Astrocyte of the hippocampus (primary cell): Measurements from ENCODE around the gene MAST4.

Experiments
- DNase-seq: peaks from one replicate; pipeline ENCODE4 v3.0.0; 2011; ENCODE audit warnings: low read depth, low spot score

MAST4 gene

DNA sequence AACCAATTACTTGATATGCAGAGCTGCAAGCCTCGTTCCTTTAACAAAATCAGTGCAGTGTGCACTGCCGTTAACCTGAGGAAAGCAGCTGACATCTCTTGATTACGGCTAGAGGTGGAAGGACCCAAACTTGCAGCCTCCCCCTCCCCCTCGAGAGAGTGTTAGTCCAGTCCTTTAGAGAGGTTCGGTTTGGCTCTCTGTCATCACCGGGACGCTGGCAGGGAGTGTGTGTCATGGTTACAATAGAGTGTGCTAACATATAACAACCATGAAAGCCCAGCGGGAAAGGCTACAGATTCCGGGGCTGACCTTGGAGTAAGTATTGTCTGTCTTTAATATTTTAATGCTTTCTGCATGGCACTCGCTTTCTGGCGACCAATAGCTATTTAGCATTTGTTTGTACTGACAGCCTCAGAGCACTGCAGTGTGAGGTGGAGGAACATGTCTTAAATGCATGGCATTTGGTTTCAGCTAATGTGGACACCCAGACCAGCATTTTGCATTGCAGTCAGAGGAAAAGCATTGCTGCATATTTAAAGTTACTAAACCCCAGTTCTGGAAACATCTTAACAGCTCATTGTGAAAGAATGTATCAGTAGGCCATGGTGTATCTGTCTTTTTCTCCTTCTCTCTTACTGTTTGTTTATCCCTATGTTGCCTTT lies 362.9 kb downstream of the MAST4 start:
- peak; percentile 82 for DNase-seq

DNA sequence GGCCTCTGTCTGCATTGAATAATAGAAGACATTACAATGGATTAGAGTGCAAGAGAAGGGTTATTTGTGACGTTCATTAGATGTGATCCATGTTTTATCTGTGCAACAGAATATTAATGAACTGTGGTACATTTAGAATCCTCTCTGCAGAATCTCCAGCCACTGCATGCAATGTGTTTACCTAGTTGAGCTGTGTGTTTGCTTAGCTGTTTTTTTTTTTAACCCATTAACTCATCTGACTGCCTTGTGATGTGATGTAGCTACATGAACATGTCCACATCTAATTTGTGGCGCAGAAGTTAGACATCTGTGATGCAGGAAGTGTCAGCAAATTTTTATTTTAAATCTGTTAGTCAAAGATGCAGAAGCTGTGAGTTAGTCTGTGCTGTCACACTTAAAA lies 363.5 kb downstream of the MAST4 start:
- DNase-seq, result no peak

DNA sequence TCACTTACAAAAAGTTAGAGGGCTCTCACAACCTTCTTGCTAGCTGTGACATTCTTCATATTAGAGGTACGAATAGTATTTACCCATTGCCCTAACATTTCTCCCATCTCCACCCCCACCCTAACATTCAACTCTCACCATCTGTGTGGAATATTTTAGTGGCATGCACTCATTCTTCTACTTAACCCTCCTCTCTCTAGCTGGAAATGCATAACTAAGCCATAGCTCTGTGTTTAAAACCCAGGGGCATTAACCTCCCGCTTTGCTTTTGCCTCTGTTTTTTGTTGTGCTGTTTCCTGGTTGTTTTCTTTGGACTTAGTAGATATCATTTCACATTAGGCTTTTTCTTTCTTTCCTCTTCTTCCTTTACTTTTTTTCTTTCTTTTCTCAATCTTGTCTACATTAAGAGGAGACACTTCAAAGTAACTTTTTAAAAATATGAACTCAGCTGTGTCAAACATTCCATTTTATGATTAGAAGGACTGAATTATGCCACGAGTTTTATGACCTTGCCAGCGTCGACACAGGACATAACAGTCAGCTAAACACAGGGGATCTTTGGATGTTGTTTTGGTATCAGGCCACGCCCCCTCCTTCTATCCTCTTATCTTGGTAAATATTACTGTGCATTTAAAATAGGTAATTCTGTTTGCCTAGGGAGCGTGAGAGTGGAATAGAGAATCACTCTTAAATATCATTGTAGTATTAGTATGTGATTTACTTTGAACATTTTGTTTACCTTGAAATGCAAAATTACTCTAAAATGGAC lies 364.4 kb downstream of the MAST4 start:
- DNase-seq, result peak; percentile 52

DNA sequence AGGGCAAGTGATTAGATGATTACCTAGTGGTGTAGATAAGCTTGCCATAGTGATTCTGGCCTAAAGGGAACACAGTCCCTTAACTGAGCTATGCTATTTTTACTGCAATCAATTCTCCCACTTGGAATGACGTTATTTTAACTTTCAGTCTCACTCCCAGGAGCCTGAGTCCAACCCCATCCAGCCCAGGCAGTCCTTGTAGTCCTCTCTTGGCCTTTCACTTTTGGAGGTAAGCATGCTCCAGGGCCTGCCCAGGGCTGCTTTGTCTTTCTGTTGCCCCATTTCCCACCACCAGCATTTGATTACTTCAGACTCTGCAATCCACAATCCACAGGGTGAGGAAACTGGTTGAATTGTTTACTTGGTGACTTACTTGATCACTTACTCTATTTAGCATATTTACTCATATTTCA lies 367.4 kb downstream of the MAST4 start:
- DNase-seq, result no peak

DNA sequence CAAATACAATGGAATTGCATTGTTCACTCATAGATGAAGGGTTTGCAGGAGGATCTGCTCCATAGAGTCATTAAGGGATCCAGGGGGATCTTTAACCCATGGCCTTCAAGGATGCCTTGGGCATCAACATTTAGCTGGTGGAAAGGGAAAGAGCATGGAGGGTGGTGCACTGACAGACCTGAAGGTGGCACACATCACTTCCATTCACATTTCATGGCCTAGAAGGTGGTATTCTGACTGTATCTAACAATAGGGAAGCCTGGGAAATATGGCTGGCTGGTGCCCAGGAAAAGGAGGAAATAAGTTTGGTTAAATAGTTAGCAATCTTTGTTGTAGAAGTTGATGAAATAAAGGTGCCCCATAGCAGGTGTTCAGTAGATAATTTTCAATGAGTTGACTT lies 370.2 kb downstream of the MAST4 start:
- no peak for DNase-seq

DNA sequence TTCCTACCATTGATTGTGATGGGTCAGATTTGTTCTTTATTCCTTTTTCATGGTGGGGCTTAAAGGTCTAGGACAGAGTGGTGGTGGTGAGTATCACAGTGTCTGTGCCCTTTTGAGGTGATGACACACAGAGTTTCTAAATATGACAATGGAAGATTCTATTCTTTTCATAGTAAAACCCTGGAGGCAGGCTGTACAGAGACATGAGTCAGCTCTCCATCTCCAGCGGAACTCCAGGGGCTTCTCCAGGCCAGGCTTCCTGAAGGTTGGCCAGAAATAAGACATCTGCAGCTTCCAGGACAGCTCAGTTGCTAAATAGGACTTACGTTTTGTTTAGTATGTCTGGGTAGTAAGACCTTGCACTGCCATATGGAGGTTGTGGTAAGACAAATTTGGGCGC lies 370.9 kb downstream of the MAST4 start:
- DNase-seq, result no peak

DNA sequence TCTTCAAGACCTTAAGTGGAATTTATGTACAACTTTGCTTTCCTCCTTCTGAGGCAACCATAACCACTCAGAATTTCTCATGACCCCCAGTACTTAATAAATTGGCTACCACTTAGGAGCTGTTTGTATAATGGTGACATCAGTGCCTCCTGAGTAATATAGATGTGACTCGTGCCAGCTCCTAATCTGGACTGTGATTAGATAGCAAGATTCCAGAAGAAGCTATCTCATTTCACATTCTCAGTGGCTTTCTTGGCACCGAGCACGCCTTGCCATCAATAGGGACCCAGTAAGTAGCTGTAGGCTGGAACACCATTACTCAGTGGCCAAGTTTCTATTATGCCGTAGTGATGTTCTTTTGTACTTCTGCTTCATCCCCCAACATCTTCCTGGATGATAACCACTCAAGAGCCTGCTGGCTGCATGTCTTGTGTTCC lies 371.7 kb downstream of the MAST4 start:
- no peak for DNase-seq

DNA sequence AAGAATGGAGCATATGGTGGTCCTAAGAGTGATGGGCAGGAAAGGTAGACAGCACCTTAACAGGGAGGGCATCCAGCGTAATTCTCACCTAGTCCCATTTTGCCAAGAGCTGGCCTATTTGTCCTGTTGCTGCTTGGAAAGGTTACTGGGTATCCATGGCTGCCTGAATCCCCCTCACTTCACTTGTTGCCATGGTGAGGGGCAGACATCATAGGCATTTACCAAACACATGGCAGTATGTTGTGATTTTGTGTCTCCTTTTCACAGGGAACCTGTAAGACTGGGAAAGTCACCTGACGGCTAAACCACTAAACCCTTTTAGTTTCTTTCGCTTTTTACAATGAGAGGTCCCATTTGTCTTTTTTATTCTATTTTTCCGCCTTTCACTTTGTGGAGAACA lies 373.3 kb downstream of the MAST4 start:
- no peak for DNase-seq

DNA sequence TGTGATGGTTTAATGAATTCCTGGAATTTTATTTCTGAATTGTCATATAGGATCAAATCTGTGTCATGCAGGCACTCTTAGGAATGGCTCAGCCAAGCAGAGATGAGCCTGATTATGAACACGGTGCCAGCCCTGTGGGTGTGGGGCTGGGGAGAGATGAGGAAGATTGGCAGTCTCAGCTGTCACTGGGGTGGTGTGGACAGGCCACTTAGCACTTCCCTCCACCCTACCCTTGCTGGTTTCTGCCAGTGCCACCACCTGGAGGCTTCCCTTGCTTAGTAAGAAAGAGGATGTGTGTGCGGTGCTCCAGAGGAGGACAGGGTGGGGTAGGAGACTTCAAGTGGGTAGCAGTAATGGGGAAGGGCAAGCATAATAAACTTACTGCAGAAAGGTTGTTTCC lies 373.8 kb downstream of the MAST4 start:
- DNase-seq, result no peak

DNA sequence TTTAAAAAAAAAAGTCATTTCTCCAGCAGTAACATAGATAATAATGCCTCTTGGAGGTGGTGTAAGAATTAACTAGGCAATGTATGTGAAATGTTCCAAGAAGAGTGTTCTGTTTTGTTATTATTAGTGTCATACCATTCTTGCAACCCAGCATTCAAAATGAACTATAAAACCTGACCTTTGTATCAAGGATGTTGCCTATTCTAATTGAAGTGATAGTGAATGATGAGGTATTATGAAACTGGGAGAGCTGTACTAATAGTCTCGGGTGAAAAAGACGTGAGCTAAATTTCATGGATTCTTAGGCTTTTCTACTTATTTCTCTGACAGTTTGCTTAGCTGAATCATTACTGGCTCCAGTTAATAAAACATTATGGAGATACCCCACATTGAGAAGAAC lies 375.8 kb downstream of the MAST4 start:
- DNase-seq, result no peak

DNA sequence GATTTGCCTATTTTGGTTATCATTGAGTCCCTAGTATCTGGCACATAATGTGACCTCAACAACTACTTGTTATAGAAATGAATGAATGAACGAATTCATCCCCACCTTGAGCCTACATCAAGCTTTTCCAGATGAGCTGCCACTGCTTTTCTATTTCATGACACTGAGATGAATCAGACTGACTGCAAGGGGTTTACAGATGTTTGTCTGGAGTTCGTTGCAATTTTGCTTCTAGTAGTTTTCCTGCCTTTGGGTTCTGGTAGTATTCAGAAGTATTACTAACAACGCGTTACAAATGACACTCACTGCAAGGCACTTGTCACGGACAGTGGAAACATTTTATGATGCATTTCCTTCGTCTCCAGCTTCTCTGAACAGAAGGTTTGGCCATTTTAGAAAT lies 378.1 kb downstream of the MAST4 start:
- no peak for DNase-seq

DNA sequence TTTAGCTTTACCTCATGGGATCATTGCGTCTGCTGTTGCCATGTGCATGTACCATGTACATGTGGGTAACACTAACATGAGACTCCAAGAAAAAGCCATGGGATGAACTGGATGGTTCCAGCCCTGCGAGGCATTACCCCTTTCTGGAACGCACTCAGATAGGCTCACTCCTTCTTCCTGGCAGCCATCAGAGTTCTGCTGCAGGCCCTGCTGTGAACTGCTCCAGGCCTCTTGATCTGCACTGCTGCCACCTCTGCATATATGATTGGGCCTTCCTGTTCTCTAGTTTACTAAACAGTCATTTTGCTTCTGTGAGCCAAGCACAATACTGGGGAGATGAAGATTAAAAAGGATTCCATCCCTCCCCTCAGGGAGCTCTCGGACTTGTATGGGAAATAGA lies 379.9 kb downstream of the MAST4 start:
- no peak for DNase-seq

DNA sequence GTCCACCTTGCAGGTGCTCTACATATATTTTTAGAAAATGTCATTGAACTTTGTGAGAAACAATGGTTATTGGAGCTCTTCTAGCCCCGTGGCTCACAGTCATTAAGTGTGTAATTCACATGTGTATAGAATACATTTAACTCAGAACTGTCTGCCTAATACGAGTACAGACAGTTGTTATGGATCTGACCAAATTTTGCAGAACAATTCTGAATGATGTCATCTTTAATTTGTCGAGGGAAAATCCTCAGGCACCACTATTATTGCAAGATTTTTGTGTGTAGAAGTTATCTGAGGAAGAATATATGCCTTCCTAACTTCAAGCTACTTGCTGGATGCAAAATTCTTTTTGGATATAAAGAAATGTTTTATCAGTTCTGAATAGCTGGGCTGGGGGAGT lies 383.5 kb downstream of the MAST4 start:
- no peak for DNase-seq

DNA sequence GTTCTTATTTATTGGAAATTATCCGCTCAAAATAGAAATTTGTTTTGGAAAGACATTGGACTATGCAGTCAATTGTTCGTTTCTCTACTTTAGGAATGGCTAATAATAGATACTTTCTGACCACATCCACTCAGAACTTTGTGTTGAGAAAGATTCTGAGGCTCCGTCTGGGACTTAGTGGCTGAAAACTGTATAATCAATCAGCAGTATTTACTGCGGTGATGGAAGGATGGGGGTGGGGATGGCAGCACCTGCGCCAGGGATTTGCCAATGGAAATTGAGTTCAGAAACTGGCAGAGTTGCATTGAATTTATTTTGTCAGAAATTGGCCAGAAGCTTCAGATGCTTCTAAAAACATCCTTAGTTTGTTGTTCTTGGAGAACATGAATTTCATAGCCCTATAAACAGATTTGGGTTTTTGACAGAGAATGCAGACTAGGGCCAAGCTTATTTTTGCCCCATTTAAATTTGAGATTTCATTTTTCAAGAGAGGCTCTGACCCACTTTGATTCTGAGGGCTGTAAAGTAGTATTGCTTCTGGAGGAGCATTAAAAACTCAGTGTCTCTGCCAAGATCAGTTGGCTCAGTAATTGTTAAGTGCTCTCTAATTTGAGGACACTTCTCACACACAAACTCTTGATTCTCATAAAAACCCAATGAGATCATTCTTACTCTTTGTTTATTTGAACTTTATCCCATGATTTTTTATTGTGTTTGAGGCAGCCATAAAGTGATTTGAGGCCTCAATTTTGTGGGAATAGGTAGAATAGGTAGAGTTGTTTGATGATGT lies 385.3 kb downstream of the MAST4 start:
- no peak for DNase-seq

DNA sequence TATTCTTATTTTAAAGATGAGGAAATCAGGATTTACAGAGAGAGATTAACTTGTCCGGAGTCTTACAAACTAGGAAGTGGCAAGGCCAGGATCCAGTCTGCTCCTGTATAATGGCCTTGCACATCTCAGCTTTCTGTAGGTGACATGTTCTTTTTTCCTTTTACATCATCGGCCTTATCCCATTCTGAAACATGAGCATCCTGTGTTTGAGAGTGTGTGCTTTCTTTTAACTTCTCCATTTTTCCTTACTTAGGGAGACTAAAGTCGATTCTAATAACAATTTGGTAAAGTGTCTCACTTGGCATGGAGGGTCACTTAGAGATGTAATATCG lies 385.8 kb downstream of the MAST4 start:
- DNase-seq, result no peak

DNA sequence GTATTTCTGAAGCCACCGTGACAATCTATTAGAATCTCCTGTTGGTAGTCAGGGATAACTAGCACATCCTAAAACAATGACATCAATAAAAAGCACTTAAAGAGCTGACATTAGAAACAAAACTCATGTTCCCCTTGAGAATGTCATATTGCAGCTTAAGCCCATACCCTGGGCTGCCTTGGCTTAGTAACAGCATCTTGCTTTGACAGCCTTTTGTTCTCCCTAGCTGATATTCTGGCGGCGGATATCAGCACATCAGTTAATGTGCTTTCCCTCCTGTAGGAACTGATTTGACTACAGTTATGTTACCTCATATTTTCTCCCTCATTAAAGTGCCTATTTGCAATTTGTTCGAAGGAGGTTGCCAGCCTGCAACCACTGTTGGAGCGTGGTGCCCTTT lies 386.3 kb downstream of the MAST4 start:
- DNase-seq, result no peak

DNA sequence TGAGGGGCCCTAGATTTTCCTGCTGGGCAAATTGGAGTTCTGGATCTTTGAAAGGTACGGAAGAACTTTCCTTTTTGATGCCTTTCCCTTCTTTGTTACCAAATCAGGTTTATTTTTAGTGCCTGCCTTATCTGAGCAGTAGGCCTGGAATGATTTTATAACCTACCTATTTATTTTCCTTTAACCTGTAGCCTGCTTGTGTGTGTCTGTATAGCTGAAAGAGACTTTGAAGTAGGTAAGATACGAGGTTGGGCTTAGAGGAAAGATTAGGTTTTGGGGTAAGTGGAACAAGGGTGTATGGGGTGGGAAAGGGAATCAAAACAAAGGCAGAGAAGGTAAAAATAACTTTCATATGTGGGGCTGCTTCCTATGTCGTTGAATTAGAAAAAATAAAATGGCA lies 389.2 kb downstream of the MAST4 start:
- DNase-seq, result no peak

DNA sequence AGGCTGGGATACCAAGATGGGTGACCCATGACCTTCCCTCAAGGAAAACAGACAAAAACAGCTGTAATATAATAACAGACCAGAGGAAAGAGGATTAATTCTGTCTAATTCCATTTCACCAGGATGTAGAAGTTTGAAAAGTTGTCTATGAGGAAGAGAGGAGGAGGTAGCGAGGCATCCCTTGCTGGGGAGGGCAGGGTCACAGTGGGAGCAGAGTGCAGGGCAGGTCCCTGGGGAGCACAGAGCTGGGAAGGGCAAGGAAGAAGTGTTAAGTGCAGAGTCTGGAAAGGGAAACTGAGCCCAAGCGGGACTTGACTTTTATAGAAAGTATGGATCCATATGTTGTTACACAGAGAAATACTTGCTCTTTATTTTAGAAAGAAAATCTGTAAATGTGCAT lies 389.8 kb downstream of the MAST4 start:
- no peak for DNase-seq

DNA sequence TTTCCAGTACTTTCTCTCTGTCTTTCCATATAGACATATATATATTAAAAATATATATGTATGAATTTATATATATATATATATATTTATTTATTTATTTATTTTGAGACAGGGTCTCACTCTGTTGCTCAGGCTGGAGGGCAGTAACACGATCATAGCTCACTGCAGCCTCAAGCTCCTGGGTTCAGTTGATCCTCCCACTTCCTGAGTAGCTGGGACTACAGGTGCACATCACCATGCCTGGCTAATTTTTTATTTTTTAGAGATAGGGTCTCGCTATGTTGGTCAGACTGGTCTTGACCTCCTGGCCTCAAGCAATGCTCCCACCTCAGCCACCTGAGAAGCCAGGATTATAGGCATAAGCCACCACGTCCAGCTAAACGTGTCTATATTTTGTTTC lies 390.3 kb downstream of the MAST4 start:
- no peak for DNase-seq

DNA sequence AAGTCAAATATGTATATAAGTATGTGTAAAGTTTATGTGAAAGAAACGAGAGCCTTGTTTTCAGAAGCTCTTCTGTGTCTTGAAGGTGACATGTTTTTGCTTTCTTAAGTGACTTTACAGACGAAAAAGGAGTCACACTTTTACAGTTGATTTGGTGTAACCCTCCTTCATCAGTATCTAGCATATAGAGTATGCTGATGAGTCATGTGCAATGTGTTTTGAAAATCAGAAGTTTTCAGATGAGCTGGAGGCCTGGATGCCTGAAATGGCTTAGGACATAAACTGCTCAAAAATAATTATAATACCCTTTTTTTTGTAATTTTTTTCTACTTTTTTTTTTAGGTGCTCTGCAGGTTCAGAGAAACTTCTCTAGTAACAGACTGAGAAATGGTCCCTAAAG lies 390.9 kb downstream of the MAST4 start:
- peak; percentile 29 for DNase-seq

DNA sequence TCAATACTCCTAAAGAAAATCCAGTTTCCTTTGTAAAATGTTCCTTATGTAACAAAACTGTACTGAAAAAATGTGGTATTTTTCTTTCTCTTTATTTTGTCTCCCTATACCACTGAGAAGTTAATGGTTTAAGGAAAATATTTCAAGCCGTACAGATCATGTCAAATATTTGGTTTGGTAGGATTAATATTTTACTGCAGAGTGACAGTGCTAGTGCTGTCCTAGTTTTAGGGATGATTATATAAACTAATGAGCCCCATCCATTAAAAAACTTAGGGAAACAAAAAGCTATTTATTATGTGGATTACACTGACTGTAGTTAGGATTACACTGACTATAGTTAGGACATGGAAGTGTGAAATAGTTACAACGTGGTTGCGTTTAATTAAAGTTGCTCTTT lies 391.3 kb downstream of the MAST4 start:
- DNase-seq, result no peak

DNA sequence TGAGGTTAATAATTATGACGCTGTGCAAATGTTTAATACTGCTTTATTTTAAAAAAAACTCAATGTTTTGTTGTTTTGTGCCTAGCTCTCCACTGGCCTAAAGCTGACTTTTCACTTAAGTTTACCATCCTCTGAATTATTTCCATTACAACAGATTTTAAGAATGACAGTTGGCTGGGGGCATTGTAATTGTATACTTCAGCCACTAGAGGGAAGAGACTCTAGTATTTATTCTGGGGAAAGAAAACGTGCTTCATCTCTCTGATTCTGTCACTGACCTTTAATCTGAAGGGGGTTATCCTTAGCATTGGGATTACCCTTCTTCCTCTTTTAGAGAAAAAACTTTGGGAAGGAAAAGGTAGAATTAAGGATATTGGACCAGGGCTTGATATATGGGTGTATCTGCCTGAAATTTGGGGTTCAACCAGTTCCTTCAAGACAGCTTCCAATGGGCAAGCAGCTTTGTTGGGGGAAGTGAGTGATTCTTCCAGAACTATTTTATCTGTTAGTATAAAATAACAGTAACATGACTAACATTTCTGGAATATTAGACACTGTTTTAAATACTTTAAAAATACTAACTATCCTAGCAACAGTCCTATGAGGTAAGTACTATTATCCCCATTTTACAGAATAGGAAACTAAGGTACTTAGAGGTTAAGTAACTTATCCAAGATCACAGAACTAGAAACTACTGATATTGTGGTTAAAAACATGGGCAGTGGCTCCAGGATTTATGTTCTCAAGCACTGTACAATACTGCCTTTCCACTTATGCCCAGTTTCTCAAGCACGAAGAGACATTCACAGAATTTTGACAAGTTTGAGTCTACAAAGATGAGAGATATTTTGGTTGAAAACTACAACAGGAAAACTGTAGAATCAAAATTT lies 392.0 kb downstream of the MAST4 start:
- DNase-seq, result peak; percentile 52
